Fibroblast of pulmonary artery (primary cell): ENCODE data around the gene FEZ2.

Experiments used
- DNase-seq: peaks from one replicate; pipeline ENCODE4 v3.0.0-alpha.2; 2010; ENCODE audit warnings: low read depth
- H3K4me3 ChIP-seq: replicated peaks from 2 replicates; pipeline ENCODE4 v1.5.1; 2011; ENCODE audit warnings: low read depth, mild to moderate bottlenecking, control low read depth, low read length, moderate library complexity
- CTCF ChIP-seq: IDR thresholded peaks from 2 replicates; pipeline ENCODE4 v1.5.1; 2011; ENCODE audit warnings: mild to moderate bottlenecking, control low read depth, low read length, inconsistent platforms; ENCODE audit errors: missing control alignments

The FEZ2 gene

GRCh38 chr2:36565712-36566111, 32.3 kb downstream of the FEZ2 start:
- DNase-seq = no peak
- no peak overlapping the region for H3K4me3 ChIP-seq
- TF ChIP-seq CTCF = no peak

GRCh38 chr2:36564377-36564930, 33.5 kb downstream of the FEZ2 start:
- TF ChIP-seq CTCF = no peak
- DNase-seq = no peak
- H3K4me3 ChIP-seq = no peak overlapping the region

- no peak for TF ChIP-seq CTCF
- DNase-seq = peak; percentile 78
- peak overlapping the region; percentile 35 for H3K4me3 ChIP-seq
Observed at GRCh38 chr2:36562973-36563532, 34.9 kb downstream of the FEZ2 start.

- no peak overlapping the region for H3K4me3 ChIP-seq
- no peak for TF ChIP-seq CTCF
- peak; percentile 77 for DNase-seq
Observed at GRCh38 chr2:36562240-36562639, 35.7 kb downstream of the FEZ2 start.

GRCh38 chr2:36561237-36561944, 36.6 kb downstream of the FEZ2 start:
- peak; percentile 92 for DNase-seq
- H3K4me3 ChIP-seq = peak overlapping the region; percentile 15

GRCh38 chr2:36560726-36561125, 37.2 kb downstream of the FEZ2 start:
- no peak for TF ChIP-seq CTCF
- H3K4me3 ChIP-seq = no peak overlapping the region
- DNase-seq = no peak

More at GRCh38 chr2:36561237-36561944, 36.6 kb downstream of the FEZ2 start:
- TF ChIP-seq CTCF = no peak
